Measurements from ENCODE around the gene TBATA. TPM values are rescaled to one million over a fixed set of nuclear protein-coding genes. Genes with fewer than 3 reads are reported as not detected.
"Not testable (repeated sequence)": the region's sequence is repeated elsewhere in the genome, so short reads cannot be mapped to it uniquely, and the experiment has no call there.

The TBATA gene
- total RNA-seq, 1 donor from 2014 or later = not detected

DNA sequence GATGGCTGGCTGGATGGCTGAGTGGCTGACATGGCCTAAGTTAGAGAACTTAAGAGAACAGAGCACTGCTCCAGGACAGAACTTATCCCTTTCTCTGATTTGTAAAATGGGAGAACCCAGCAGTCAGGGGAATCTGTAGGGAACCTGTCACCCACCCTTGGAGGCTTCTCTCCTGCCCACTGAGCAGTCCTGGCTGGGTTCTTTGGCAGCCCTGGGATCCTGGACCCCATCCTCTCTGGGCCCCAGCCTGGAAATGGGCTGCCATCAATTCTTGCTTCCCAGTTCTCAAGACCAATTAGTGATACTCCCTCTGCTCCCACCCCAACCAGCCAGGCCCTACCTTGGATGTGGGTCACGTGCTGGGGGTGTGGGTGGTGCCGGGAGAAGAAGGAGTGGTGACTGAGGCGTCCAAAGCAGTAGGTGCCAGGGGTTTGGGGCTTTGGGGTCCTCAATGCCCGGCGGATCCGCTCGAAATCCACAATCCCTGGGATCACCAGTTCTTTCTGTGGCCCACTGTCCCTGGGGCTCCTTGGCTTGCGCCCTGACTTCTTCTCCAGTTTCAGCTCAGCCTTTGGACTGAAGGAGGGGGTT, 3.6 kb downstream of the TBATA start:
- ATAC-seq (no peak), DNase-seq (ENCODE audit: low spot score) (no peak)
- intact Hi-C loops (cut with DNase I) = no loop called here

DNA sequence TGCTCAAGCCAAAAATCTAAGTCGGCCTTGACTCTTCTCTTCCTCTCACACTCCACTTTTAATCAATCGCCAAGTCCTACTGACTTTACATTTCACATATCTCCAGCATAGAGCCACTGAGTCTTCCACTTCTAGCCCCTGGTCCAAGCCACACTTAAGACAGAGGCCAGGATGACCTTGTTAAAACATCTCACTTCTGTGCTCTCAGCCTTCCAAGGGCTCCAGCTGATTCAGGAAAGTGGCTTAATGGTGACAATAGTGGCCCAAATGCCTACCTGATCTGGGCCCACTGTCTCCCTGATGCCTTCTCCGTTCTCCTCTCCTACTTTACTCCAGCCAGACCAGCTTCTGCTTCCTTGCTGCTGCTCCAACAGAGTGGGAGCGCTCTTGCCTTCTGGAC, 4.4 kb downstream of the TBATA start:
- no peak for ATAC-seq
- intact Hi-C loops (cut with DNase I) = no loop called here
- DNase-seq (ENCODE audit: low spot score) = no peak

DNA sequence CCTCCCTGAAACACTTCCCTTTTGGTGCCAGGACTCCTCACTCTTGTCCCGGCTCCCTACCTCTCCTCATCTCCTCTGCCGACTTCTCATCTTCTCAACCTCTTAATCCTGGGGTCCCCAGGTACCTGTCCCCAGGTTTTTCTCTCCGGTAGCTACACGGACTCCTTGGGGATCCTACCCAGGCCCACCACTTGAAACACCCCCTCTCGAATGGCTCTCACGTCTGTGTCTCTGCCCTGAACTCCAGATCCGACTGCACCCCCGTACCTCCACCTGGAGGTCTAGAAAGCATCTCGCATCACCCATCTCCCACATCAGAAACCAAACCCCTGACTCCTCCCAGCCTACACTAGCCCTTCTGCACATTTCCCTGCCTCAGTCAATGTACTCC, 4.8 kb downstream of the TBATA start:
- no peak for DNase-seq (ENCODE audit: low spot score)
- intact Hi-C loops (cut with DNase I) = no loop called here

DNA sequence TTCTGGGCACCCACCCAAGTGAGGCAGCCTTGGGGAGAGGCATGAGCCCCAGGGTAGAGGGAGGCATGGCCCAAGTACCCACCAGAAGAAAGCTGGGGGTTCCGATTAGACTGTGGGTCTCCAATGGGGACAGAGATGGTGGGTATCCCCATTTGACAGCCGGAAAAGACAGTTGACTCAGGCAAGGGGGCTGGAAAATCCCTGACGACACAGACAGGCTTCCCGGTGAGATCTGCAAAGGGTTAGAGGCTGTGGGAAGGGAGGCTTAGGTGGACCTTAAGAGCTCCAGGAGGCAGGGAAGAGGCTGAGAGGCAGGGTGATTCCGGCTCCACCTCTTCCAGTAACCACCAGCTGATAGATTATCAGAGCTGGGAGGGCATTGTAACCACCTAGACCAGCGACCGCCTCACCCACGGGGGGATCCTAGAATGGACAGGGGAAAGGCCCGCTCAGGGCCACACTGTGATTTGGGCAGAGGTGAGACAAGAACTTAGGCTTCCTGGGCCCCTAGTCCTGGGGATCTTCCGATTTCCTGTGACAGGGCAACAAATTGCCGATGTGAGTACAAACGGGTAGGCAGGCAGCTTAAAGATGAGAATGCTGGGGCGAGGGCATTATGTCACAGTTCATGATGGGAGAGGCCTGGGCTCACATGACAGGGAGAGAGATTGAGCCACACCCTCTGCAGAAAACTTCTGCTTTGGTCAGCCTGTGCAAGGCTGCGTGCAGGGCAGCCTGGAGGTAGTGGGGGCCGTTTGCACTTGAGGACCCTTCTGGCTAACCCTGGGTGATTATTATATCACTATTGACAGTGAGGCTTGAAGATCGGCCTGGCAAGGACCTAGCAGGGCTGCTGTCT, 5.4 kb downstream of the TBATA start:
- peak; percentile 78 for ATAC-seq
- no peak for DNase-seq (ENCODE audit: low spot score)
- intact Hi-C loops (cut with DNase I) = no loop called here

More for the DNA sequence above, 4.8 kb downstream of the TBATA start:
- no peak for ATAC-seq

DNA sequence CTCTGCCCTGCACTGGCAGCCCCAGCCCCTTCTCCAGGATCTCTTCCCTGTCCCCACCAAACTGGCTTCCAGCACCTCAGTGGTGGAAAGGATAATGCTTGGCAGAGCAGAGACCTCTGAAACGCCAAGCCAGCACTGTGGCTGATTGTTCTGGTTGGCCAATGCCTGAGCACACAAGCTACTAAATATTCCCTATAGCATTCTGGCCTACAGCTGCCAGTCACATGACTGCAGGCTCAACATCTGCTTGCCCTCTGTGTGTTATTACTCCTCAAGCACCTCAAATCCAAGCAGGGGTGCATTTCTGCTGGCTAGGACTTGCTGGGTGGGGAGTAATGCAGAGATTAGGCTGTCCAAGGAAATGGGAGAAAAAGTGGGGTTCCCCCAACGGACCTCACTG, 6.1 kb downstream of the TBATA start:
- DNase-seq (ENCODE audit: low spot score) = no peak
- peak; percentile 76 for ATAC-seq
- intact Hi-C loops (cut with DNase I) = no loop called here

DNA sequence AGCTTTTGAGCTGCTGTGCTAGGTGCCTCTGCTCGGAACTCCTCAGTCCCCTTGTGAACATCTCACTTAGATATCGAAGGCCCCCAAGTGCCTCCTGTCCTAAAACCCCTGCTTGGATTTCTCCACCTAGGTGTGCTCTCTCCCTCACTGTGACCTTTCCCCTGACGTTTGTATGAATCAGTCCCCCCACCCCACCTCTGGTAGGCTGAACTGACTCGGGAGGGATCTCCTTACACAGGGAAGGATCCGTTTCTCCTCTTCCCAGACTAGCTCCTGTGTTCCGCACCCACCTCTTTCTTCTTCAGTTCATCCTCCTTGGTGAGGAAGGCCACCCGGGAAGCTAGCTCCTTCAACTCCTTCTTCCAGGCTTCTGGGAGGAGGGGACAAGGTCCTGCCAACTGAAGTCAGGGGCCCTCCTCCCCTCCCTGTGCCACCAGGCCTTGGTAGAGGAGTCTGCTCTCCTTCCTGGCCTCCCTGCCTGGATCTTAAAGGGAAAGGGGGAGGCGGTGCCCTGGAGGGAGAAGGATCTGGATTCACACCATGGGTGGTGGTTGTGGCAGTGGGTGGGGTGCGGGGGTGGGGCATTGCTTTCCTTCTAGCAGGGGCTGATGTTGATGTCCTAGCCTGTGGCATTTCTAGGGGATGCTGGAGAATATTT, 6.8 kb downstream of the TBATA start:
- DNase-seq (ENCODE audit: low spot score) (no peak), ATAC-seq (no peak)
- intact Hi-C loops (cut with DNase I) = no loop called here

DNA sequence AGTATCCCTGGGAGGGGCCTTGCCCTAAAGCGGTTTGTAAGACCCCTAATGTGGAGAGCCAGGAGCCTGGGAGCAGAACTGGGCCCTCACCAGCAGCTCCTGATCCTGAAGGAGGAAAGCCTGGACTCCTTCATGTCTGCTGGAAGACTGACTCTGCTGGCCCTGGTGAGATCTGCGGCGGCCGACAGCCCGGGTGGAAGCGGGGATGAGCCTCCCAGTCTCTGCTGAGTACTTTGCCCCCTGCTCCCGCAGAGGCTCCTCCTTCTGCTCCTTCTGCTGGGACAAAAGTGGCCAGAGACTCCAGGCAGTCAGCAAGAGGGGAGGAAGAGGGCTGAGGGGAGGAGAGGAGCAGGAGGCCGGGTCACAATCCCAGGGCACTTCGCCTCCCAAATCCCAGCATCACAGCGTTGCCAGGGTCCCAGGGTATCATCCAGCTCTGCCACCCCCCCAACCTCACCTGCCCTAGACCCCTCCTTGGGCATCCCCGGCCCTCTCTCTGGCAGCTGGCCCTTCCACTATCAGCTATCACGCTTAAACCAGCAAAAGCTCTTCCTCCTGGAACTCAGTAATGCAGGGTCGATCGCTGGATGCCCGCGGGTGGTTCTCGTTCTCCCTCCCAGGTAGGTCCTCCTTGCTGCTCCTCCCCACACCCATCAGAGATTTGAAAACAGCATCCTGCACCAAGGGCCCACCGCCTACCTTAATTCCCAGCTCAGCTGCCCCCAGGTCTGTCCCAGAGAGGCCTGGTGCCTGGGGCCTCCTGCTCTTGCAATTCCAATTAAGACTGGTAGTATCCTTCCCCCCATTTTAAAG, 7.9 kb downstream of the TBATA start:
- no peak for ATAC-seq
- no peak for DNase-seq (ENCODE audit: low spot score)
- intact Hi-C loops (cut with DNase I) = no loop called here

DNA sequence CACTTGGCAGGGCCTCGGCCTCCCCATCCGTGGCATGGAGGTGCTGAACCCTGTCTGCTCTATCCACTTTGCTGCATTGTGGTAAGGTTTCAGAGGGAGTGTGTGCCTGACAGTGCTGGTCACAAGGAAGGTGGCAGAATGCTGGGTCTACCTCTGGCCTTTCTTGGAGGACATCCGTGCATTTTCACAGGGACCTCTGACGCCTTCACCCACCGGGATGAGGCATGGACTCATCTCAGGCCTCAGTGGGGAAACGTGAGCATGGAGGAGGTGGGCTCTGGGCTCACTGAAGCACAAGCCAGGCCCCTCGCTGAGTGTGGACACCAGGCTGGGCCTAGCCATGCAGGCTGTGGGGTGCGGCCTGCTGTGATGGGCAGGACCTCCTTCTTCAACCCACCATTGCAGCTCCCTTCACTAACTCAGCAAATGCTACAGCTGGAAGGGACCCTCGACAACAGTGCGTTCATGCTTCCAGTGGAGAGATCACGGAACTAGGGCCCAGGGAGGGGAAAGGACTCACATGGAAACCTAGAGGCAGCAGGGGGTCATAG, 8.6 kb downstream of the TBATA start:
- DNase-seq (ENCODE audit: low spot score) = no peak
- intact Hi-C loops (cut with DNase I) = no loop called here
- ATAC-seq = no peak

DNA sequence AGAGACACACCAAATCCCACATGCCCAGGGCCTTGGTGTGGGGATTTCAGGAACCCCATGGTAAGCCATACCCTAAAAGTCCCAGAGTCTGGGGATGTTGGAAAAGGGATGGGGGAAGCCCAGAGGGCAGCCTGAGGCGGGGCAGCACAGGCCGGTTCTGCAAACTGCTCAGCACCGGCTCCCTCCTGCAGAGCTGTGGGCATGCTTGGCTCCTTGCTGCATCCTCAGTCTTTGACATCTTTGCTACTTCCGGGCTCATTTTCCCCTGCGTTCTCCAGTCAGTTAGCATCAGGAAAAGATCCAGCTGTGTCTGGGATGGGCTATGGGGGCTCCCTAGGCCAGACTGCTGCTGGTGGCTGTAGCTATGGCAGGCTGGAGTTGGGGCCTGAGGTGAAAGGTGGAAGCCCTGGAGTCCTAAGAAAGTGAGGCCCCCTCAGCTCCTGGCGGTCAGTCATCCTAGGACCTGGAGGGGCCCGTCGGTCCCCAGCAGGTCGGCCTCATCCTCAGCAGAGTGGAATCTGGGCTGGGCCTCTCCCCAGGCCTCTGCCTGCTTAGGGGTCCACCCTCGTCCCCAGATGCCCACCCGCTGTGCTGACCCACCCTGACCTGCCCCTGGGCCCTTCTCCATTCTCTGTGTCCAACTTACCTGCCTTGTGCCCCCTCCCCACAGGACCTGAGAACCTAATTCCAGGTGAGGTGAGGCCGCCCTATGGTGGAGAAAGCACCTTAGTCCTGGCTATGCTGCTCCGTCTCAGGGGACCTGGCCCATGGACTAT, 9.3 kb downstream of the TBATA start:
- DNase-seq (ENCODE audit: low spot score) (no peak), ATAC-seq (no peak)
- intact Hi-C loops (cut with DNase I) = no loop called here

DNA sequence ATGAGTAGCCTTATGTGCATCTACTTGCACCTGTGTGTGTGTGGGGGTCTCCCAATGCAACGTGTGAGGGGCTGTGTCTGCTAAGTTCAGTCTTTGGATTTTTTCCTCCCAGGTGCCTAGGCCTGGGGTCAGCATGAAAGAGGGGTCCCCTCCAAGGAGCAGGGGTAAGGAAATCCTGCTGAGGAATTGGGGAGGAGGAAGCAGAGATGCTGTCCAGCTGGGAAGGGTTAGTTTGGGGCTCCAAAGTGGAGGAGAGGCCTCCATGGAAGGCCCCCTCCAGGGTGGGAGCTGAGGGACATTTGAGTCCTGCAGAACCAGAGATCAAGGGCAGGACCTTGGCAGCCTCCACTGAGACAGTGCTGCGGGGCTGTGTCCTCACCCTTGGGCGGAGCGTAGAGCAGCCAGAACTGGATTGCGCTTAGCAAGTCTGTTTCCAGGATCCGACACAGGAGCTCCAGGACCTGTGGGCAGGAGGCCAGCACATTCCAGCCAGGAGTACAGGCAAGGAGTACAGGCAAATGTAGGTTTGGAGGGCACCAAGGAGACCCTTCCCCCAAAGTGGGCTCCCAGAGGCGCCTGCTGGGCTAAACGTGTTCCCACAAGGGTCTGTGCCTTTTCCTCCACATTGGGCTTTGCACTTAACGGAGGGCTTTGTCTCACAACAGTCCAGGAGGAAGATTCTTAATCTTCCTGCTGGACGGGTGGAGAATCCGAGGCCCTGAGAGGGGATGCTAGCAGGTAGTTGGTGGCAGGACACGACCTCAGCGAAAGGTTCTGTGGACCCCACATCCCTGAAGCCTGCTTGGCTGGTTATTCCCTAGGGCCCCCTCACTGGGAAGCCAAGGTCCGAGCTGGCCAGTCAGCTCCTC, 10.1 kb downstream of the TBATA start:
- intact Hi-C loops (cut with DNase I) = no loop called here
- DNase-seq (ENCODE audit: low spot score) (no peak), ATAC-seq (no peak)

DNA sequence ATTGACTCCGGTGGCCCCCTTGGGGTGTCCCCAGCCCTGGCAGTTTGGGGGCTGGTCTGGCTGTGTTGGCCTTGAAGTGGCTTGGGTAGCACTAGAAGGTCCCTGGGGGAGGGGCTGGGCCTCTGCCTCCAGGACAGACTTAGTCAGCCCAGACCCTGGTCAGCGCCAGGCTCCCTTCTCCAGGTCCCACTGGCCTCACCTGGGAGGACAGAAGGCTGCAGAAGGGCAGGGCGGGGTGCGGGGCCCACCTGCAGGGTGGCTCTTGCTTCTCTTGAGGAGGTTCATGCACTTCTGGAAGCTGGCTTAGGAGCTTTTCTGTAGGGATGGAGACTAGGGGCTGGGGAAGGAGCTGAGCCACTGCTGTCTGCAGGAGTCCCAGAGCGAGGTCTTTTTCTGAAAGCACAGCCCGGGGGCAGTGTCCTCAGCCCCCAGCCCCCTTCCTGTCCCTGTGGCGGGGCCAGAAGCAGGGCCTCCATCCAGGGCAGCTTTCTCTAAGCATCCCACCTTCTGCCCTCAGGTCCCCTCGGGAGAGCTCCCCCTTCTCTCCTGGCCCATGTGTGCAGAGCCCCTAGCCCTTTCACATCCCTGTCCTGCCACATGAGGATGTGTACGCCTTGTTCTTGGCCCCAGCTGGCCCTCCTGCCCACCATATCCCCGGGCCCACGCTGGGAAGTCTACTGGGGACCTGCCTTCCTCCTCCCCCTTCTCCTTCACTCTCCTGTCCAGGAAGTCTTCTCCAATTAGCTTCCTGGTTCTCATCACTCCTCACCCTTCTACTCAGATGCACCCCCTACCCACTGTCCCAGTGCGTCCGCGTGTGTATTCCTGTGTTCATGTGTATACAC, 11.0 kb downstream of the TBATA start:
- intact Hi-C loops (cut with DNase I) = no loop called here
- DNase-seq (ENCODE audit: low spot score) (no peak), ATAC-seq (no peak)

DNA sequence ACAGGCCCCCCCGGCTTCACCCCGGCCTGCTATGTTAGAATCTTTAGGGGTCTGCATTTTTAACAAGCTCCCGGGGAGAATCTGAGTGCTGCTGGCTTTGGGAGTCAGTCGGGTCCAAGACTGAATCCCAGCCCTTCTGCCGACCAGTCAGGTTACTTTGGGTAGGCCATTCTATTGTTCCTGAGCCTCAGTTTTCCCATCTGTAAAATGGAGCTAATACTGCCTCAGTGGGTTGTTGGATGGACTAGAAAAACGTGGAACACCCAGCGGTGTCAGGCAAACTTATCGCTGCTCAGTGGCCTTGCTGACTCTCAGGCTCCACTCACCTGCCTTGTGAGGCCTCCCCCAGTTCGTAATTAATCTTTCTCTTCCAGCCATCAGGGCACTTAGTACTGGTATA, 11.7 kb downstream of the TBATA start:
- intact Hi-C loops (cut with DNase I) = no loop called here
- no peak for ATAC-seq
- DNase-seq (ENCODE audit: low spot score) = no peak

DNA sequence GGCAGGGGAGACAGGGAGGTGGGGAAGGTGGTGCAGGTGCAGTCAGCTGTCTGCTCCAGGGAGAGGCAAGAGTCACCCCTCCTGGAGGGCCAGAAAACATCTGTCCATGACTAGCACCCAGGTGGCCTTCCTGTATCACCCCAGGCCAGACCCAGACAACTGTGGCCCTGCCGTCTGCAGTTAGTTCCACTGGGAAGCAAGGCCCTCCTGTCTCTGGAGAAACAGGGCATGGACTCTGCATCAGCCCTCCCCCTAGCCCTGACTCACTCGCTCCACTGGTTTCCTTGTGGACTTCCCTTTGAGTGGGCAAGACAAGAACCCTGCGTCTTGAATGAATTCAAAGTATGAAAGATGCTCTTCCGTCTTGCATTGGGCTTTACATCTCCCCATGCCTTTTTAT, 12.6 kb downstream of the TBATA start:
- intact Hi-C loops (cut with DNase I) = no loop called here
- ATAC-seq (no peak), DNase-seq (ENCODE audit: low spot score) (no peak)

DNA sequence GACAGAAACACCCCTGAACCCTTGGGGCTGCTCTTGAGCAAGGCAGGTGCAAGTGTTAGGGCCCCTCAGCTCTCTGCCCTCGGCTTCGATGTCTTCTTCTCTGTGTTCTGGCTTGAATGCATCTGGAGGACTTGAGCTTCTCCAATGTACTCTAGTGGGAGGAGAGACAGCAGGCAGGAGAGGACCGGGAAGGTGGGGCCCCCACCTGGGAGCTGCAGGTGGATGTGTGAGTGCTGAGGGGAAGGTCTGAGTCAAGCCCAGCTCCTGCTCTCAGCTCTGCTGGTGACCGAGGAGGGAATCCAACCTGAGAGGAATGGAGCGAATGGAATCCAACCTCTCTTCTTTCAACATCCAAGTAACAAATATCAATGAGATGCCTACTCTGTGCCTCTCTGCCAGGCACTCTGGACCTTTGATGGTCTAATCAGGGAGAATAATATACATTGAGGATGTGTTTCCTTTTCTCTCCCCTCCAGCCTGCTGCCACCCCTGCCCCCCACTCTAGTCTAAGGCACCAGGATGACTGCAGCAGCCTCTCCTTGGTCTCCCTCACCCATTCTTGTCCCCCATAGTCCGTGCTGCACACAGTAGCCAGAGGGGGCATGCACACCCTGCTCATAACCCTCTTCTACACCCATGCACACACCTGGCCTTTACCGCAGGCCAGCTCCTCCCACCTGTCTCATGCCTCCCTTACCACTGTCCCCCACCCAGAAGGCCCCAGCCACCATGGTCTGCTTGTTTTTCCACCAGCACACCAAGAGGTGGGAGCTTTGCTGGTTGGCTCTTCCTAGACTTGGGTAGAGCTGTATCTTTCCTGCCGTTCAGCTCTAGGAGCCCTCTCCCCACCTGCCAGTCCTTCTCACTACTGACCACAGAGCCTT, 13.6 kb downstream of the TBATA start:
- no peak for ATAC-seq
- DNase-seq (ENCODE audit: low spot score) = no peak

DNA sequence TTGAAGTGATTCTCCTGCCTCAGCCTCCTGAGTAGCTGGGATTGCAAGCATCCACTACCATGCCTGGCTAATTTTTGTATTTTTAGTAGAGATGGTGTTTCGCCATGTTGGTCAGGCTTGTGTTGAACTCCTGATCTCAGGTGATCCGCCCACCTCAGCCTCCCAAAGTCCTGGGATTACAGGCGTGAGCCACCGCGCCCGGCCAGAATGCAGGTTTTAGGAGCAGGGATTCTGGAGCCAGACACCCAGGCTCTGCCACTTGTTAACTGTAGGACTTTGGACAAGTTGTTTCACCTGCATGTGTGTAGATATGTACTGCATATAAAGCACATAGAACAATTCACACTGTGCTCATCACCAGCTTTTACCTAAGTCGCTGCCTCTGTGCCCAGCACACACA, 14.7 kb downstream of the TBATA start:
- ATAC-seq; intact Hi-C loops (cut with DNase I); DNase-seq (ENCODE audit: low spot score): not testable (repeated sequence)

More for the DNA sequence above, 13.6 kb downstream of the TBATA start:
- intact Hi-C loops (cut with DNase I) = no loop called here

DNA sequence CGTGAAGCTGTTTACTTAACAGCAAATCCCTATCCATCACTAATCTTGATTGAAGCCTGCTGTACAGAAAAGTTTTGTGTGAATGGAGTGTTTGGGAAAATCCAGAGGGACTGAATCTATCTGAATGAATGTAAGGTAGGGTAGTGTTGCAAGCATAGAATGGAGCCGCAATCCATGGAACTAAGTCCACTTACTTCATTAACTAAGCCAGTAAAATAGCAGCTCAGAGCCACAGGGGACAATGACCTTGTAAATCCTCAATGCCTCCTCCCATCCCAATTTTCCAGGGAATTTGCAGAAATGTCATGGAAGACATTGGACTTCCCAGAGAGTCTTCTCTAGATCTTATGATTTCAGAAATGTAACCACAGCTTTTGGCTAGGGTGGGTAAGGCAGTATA, 15.2 kb downstream of the TBATA start:
- DNase-seq (ENCODE audit: low spot score) (no peak), ATAC-seq (no peak)
- intact Hi-C loops (cut with DNase I) = no loop called here
